Measurements from ENCODE around the gene HS3ST1. TPM values are rescaled to one million over a fixed set of nuclear protein-coding genes. Genes with fewer than 3 reads are reported as not detected.

The HS3ST1 gene
- total RNA-seq, 1 experiment from 2014 or later = 0.21 TPM

- in situ Hi-C loops (cut with HindIII; ENCODE audit: low pct_unique_long_range_greater_than_20kb, low sequenced_read_pairs) (no loop called here), intact Hi-C loops (cut with micrococcal nuclease; ENCODE audit: unreplicated experiment) (no loop called here)
- no peaks in the 10 kb centered on the region for H3K9me3 ChIP-seq (ENCODE audit: control insufficient read depth, insufficient read depth, low read depth, low read length)
- no peak overlapping the region for H3K4me3 ChIP-seq (ENCODE audit: low read depth in 2 of 2, low read length in 2 of 2)
- H3K27me3 ChIP-seq (ENCODE audit: control insufficient read depth, insufficient read depth, low read length) = no peaks in the 10 kb centered on the region
- no peak overlapping the region for H3K27ac ChIP-seq (ENCODE audit: low read length)
- no peaks in the 10 kb centered on the region for H3K36me3 ChIP-seq (ENCODE audit: control insufficient read depth, insufficient read depth, low read length)
- ChIA-PET CTCF (no interaction called here), POLR2A (no interaction called here)
- H3K4me1 ChIP-seq (ENCODE audit: control insufficient read depth, insufficient read depth, low read length) = no peaks in the 10 kb centered on the region
- no peak for DNase-seq (ENCODE audit: low read depth, low spot score)
- ATAC-seq = no peak
- no peak for TF ChIP-seq REST (IDR thresholded peaks at IDR 0.05; ENCODE audit: insufficient read depth in 1 of 2, low read depth in 2 of 2, low read length in 1 of 2)
- no peak for TF ChIP-seq SIN3A (IDR thresholded peaks at IDR 0.05; ENCODE audit: borderline replicate concordance, insufficient read depth, low read depth, low read length)
- TF ChIP-seq POLR2AphosphoS5 (IDR thresholded peaks at IDR 0.05; ENCODE audit: low read depth, low read length) = no peak
- TF ChIP-seq CTCF (IDR thresholded peaks at IDR 0.05) = no peak
- TF ChIP-seq TCF7L2 (IDR thresholded peaks at IDR 0.05; ENCODE audit: low read depth, low read length) = no peak
- no TSS peak for BruUV-seq (replicated peaks)
These were observed 19.1 kb downstream of the HS3ST1 start for GRCh38 chr4:11409632-11410031.

GRCh38 chr4:11408233-11408967 is 20.3 kb downstream of the HS3ST1 start:
- Histone ChIP-seq H3K9me3 (ENCODE audit: control insufficient read depth, insufficient read depth, low read depth, low read length) (no peaks in the 10 kb centered on the region), H3K36me3 (ENCODE audit: control insufficient read depth, insufficient read depth, low read length) (no peaks in the 10 kb centered on the region), H3K4me1 (ENCODE audit: control insufficient read depth, insufficient read depth, low read length) (no peaks in the 10 kb centered on the region), H3K4me3 (ENCODE audit: low read depth in 2 of 2, low read length in 2 of 2) (no peak overlapping the region), H3K27me3 (ENCODE audit: control insufficient read depth, insufficient read depth, low read length) (no peaks in the 10 kb centered on the region), H3K27ac (ENCODE audit: low read length) (no peak overlapping the region)
- POLR2A ChIA-PET = interaction anchor here (0.6 kb wide), 1 partner anchor 848 kb away, joined by 3 read pairs; no protein-coding TSS in a partner anchor
- TF ChIP-seq TCF7L2 (IDR thresholded peaks at IDR 0.05; ENCODE audit: low read depth, low read length) (no peak), POLR2AphosphoS5 (IDR thresholded peaks at IDR 0.05; ENCODE audit: low read depth, low read length) (no peak), SIN3A (IDR thresholded peaks at IDR 0.05; ENCODE audit: borderline replicate concordance, insufficient read depth, low read depth, low read length) (no peak), CTCF (IDR thresholded peaks at IDR 0.05) (no peak), REST (IDR thresholded peaks at IDR 0.05; ENCODE audit: insufficient read depth in 1 of 2, low read depth in 2 of 2, low read length in 1 of 2) (no peak)
- BruUV-seq (replicated peaks) = no TSS peak
- CTCF ChIA-PET = no interaction called here
- intact Hi-C loops (cut with micrococcal nuclease; ENCODE audit: unreplicated experiment) = no loop called here
- ATAC-seq (no peak), DNase-seq (ENCODE audit: low read depth, low spot score) (no peak)
- in situ Hi-C loops (cut with HindIII; ENCODE audit: low pct_unique_long_range_greater_than_20kb, low sequenced_read_pairs) = no loop called here

Data from Panc1 (cell line).